WI38 (cell line): ENCODE measurements around the gene GMDS.

Experiments used
- H3K4me3 ChIP-seq: 2 replicates; pipeline ENCODE4 v1.5.1; 2011; ENCODE audit warnings: low read depth, mild to moderate bottlenecking, control low read depth, low read length
- TF ChIP-seq, protein P1 (sequence below): IDR thresholded peaks from 2 replicates; pipeline ENCODE4 v1.5.1; 2012; ENCODE audit warnings: low read depth, mild to moderate bottlenecking, control low read depth, low read length

Gene GMDS

DNA sequence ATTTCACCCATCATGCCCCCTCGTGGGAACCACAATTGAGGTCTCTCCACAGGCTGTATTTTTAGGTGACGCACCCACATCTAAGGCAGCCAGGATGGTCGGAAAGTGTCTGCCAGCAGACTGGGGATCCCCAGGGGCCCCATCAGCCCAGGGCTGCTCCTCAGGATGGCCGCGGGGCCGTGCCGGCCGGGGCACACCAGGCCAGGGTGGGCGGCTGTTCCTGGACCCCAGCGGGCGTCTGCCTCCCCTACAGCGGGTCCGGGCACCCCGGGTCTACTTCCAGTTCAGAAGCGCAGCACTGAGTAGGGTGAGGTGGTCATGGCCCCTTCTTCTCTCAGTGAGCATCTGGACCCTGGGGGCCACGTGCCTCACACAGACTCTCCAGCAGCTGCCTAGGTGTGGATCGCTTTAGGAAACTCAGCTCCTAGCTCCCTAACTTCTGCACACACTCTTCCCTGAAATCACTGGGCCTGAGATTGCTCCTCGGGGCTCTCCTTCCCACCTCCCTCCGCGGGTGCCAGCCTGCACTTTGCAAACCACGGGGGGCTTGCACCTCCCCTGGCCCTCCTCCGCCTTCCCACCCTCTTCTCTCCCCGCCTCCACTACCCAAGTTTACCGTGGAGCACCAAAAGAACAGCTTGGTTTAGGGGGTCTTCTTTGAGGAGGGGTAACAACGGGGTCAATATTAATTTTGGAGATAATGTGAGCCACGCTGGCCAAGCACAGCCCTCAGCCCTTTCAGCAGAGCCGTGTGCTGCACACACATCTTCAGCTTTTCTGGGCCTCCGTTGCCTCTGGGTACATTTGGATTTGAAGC, 649.9 kb downstream of the GMDS start:
- TF ChIP-seq, protein P1, sequence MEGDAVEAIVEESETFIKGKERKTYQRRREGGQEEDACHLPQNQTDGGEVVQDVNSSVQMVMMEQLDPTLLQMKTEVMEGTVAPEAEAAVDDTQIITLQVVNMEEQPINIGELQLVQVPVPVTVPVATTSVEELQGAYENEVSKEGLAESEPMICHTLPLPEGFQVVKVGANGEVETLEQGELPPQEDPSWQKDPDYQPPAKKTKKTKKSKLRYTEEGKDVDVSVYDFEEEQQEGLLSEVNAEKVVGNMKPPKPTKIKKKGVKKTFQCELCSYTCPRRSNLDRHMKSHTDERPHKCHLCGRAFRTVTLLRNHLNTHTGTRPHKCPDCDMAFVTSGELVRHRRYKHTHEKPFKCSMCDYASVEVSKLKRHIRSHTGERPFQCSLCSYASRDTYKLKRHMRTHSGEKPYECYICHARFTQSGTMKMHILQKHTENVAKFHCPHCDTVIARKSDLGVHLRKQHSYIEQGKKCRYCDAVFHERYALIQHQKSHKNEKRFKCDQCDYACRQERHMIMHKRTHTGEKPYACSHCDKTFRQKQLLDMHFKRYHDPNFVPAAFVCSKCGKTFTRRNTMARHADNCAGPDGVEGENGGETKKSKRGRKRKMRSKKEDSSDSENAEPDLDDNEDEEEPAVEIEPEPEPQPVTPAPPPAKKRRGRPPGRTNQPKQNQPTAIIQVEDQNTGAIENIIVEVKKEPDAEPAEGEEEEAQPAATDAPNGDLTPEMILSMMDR = no peak
- H3K4me3 ChIP-seq = peak overlapping the region; percentile 51

DNA sequence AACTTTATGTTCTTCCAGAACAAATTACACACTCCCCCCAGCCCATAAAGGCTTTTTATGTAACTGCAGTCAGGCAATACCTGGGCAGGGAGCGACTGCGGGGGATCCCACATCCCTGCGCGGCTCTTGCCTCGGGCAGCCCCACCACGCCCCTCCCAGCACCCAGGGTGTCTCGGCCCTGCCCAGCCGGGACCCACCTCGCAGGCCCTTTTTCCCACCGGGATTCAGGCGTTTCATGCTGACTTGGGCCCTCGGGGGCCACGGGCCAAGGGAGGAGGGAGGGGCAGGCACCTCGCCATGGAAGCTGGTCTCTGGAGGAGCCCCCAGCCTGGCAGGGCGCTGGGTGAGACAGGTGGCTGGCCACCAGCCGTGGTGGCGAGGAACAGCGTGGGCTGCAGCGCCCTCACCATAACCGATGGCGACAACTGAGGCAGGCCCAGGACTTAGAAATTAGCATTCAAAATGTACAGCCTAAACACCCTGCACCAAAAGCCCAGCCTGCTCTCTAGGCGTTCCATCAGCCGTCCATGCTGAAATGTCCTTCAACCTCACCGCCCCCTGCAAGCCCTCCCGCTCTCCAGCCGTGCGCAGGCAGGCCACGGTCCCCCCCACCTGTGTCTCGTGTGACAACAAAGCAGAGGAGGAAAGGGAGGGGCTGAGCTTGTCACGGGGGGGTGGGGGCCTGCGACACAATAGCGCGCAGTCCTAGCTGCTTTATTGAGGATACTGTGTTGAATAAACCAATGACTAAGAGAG, 650.8 kb downstream of the GMDS start:
- TF ChIP-seq, protein P1 = no peak
- no peak overlapping the region for H3K4me3 ChIP-seq

DNA sequence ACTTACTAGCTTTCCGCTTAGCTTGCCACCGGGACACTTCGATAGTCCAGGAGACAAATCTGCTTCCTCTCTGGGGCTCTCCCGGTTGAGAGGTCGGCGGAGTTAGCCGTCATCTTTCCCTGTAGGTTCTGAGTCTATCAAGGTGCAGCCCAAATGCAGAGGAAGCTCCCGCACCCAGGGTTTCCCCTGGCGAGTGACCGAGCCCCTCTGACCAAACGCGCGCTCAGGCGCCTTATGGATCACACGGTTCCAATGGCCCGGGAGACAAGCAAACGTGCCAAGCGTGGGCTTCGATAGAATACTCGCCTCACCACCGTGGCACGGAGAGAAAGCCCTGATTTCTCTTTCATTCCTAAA, 651.5 kb downstream of the GMDS start:
- H3K4me3 ChIP-seq = no peak overlapping the region
- TF ChIP-seq, protein P1 = no peak

DNA sequence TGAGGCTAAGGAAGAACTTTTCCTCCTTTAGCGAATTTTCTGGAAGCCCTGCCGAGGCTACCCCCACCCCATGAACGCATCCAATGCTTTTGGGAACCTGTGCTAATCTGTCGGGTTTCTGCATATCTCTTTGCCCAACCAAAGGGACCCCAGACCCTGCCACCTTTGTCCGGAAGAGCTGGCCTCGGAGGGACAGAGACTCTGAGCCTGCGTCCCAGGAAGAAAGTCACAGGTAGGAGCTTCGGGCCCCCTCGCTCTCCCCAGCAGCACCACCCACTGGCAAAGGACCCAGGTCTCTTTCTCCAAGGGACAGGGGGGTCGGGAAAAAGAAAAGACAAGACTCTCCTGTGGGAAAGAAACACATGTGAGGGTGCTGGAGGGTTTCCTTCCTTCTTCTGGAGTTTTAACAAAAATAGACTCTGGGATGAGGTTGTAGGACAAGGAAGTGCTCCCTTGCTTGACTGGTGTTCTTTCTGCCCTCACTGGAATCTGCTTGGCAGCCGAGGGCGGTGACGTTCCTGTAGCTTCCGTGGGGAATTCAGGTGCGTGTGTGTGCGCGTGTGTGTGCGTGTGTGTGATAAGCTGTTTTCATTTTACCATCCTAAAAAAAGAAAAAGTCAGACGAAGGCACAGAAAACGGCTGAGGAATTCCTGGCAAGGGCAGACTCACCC, 652.0 kb downstream of the GMDS start:
- TF ChIP-seq, protein P1 = no peak
- no peak overlapping the region for H3K4me3 ChIP-seq

DNA sequence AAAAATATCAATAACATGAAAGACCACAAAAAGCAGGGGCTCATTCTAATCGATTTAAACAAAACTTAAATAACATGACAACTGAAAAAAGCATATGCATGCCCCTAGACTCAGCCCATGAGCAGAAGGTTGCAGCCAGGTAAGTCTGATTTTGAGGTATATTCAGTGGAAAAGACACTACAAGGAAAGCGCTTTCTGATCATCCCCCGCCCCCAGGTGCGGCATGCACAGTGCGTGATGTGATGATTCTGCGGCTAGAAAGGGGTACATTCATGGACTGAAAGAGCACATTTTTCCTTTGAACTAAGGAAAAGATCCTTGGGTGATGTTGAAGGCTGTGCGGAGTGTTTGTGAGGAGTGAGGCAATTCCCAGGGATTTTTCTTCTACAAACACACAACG, 652.6 kb downstream of the GMDS start:
- H3K4me3 ChIP-seq = no peak overlapping the region
- TF ChIP-seq, protein P1 = no peak

DNA sequence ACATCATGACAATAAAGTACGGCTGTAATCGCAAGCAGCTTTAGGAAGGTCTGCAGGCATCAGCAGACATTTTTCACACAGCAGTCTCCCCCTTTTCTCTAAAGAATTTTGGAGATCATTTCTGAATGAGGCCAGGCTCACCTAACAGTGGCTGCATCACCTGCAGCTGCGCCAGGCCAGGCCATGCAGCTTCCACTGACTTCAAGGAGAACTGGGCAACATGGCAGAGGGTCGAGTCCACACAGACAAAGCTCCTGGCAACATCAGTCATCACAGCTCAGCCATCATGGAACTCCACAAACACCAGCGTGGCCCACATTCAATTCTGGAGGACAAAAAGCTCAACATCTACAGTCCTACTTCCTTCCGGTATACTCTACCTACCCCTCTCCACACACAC, 653.5 kb downstream of the GMDS start:
- TF ChIP-seq, protein P1 = no peak
- no peak overlapping the region for H3K4me3 ChIP-seq
